Stimulated activated CD8-positive, alpha-beta memory T cell treated with anti-CD3 and anti-CD28 coated beads, Interleukin-12 subunit alpha, Interleukin-12 subunit beta, amount 100 ng/mL, for 4 hours (primary cell): ENCODE results near the gene HES4.

Source experiments
- DNase-seq: peaks from one replicate; pipeline ENCODE4 v3.0.0-alpha.2; 2020; ENCODE audit warnings: low read depth

Gene HES4

GRCh38 chr1:999725-1000356 is at the start of gene HES4:
Gene HES4 (minus strand): TSS chr1:1000097. CDS start chr1:999973, 124 bp downstream.
- DNase-seq, result peak; percentile 55

- DNase-seq, result no peak
Measured at GRCh38 chr1:1048765-1049164, 48.9 kb upstream of the HES4 start.

GRCh38 chr1:1047963-1048362 is 48.1 kb upstream of the HES4 start:
- DNase-seq, result no peak

- DNase-seq, result no peak
Measured at GRCh38 chr1:1047407-1047806, 47.5 kb upstream of the HES4 start.

GRCh38 chr1:1046767-1047166 is 46.9 kb upstream of the HES4 start:
- no peak for DNase-seq

GRCh38 chr1:1046243-1046642 is 46.3 kb upstream of the HES4 start:
- no peak for DNase-seq

- DNase-seq, result no peak
Measured at GRCh38 chr1:1045129-1045528, 45.2 kb upstream of the HES4 start.

GRCh38 chr1:1044455-1045078 is 44.7 kb upstream of the HES4 start:
- DNase-seq, result no peak

GRCh38 chr1:1043921-1044320 is 44.0 kb upstream of the HES4 start:
- DNase-seq, result no peak

- DNase-seq, result no peak
Measured at GRCh38 chr1:1043411-1043810, 43.5 kb upstream of the HES4 start.

GRCh38 chr1:1042835-1043234 is 42.9 kb upstream of the HES4 start:
- no peak for DNase-seq

- no peak for DNase-seq
Measured at GRCh38 chr1:1041873-1042272, 42.0 kb upstream of the HES4 start.

GRCh38 chr1:1041092-1041523 is 41.2 kb upstream of the HES4 start:
- DNase-seq, result no peak

- DNase-seq, result peak; percentile 65
Measured at GRCh38 chr1:1040004-1040991, 40.4 kb upstream of the HES4 start.

- no peak for DNase-seq
Measured at GRCh38 chr1:1039145-1039910, 39.4 kb upstream of the HES4 start.

- DNase-seq, result no peak
Measured at GRCh38 chr1:1038694-1039093, 38.8 kb upstream of the HES4 start.

GRCh38 chr1:1037366-1038327 is 37.8 kb upstream of the HES4 start:
- DNase-seq, result no peak

GRCh38 chr1:1035291-1035943 is 35.5 kb upstream of the HES4 start:
- no peak for DNase-seq

- DNase-seq, result no peak
Measured at GRCh38 chr1:1034439-1034781, 34.5 kb upstream of the HES4 start.

- DNase-seq, result no peak
Measured at GRCh38 chr1:1033731-1034438, 34.0 kb upstream of the HES4 start.
